H1 (cell line): ENCODE results near the gene SNTG2. TPM values are rescaled to one million over a fixed set of nuclear protein-coding genes. Genes with fewer than 3 reads are reported as not detected.

ENCODE experiments used
- CTCF ChIA-PET: fragments of 300-600 bp; sonication (Branson Sonifier 250); formaldehyde crosslinking; loops from one replicate; lab custom pipeline; 2021; ENCODE audit not compliant: partially characterized antibody; lab: Charles Lee
- POLR2A ChIA-PET: fragments of 300-600 bp; sonication (Branson Sonifier 250); formaldehyde crosslinking; loops from one replicate; lab custom pipeline; 2021; ENCODE audit warnings: inconsistent platforms; ENCODE audit not compliant: partially characterized antibody; lab: Charles Lee
- DNase-seq, 2 experiments: peaks; one replicate each; pipeline versions ENCODE4 v3.0.0 to v3.0.0-alpha.2; 2010 to 2022; ENCODE audit warnings: low spot score in 2 of 2, low read depth in 1 of 2, mixed read lengths in 1 of 2
- FAIRE-seq: peaks from 2 replicates; lab custom pipeline; 2011; peaks lifted over from hg19 to GRCh38; lab: Jason Lieb, UNC
- H2AFZ ChIP-seq: 2 replicates; pipeline ENCODE4 v1.8.1; 2012; ENCODE audit warnings: low read length, inconsistent platforms
- H2AK5ac ChIP-seq: 2 replicates; pipeline ENCODE4 v1.6.1; 2013; ENCODE audit warnings: low read depth, low read length
- H2BK120ac ChIP-seq: replicated peaks from 2 replicates; pipeline ENCODE3; 2013; ENCODE audit warnings: low read depth, low read length, inconsistent platforms
- H2BK12ac ChIP-seq: 2 replicates; pipeline ENCODE4 v1.6.1; 2013; ENCODE audit warnings: low read depth, low read length
- H2BK15ac ChIP-seq: 2 replicates; pipeline ENCODE4 v1.6.1; 2013; ENCODE audit warnings: low read length
- H2BK20ac ChIP-seq: 2 replicates; pipeline ENCODE4 v1.6.1; 2013; ENCODE audit warnings: low read length
- H2BK5ac ChIP-seq: 2 replicates; pipeline ENCODE4 v1.6.1; 2013; ENCODE audit warnings: low read depth, low read length
- H3K14ac ChIP-seq: 2 replicates; pipeline ENCODE4 v1.6.1; 2013; ENCODE audit warnings: inconsistent platforms; ENCODE audit not compliant: insufficient read length
- H3K18ac ChIP-seq: 2 replicates; pipeline ENCODE4 v1.6.1; 2013; ENCODE audit warnings: low read length; ENCODE audit errors: extremely low read depth
- H3K23ac ChIP-seq: 2 replicates; pipeline ENCODE4 v1.6.1; 2013; ENCODE audit warnings: inconsistent platforms; ENCODE audit not compliant: insufficient read length
- H3K23me2 ChIP-seq: 2 replicates; pipeline ENCODE4 v1.6.1; 2013; ENCODE audit warnings: low read depth, low read length
- H3K27ac ChIP-seq: 2 replicates; pipeline ENCODE4 v1.6.1; 2011; ENCODE audit warnings: low read depth, low read length, inconsistent platforms
- H3K27me3 ChIP-seq, 4 experiments: replicated peaks in 1 of 4; 1 replicate in 1 of 4; 2 replicates in 3 of 4; pipeline versions ENCODE4 v1.6.1 to v1.8.1; 2011 to 2013; ENCODE audit warnings: low read length in 3 of 4, mild to moderate bottlenecking in 3 of 4, inconsistent platforms in 2 of 4, mixed read lengths in 2 of 4, moderate library complexity in 1 of 4; ENCODE audit not compliant: control insufficient read depth in 3 of 4, insufficient read depth in 3 of 4; ENCODE audit errors: extremely low read depth in 1 of 4
- H3K36me3 ChIP-seq, 4 experiments: 2 replicates each; pipeline versions ENCODE4 v1.6.1 to v1.8.1; 2011 to 2013; ENCODE audit warnings: mild to moderate bottlenecking in 4 of 4, low read length in 3 of 4, moderate library complexity in 2 of 4, control low read depth in 1 of 4, inconsistent platforms in 1 of 4; ENCODE audit not compliant: insufficient read depth in 4 of 4, control insufficient read depth in 2 of 4
- H3K4ac ChIP-seq: replicated peaks from 2 replicates; pipeline ENCODE3; 2013; ENCODE audit warnings: low read length, low read depth, mixed read lengths, inconsistent platforms; ENCODE audit not compliant: insufficient read length
- H3K4me1 ChIP-seq, 4 experiments: replicated peaks in 1 of 4; 1 replicate in 1 of 4; 2 replicates in 3 of 4; pipeline versions ENCODE4 v1.6.1 to v1.8.1; 2011 to 2013; ENCODE audit warnings: low read length in 3 of 4, inconsistent platforms in 2 of 4, mixed read lengths in 1 of 4; ENCODE audit not compliant: insufficient read depth in 4 of 4, control insufficient read depth in 3 of 4
- H3K4me2 ChIP-seq, 2 experiments: 2 replicates each; pipeline versions ENCODE4 v1.6.1 to v1.8.1; 2011 to 2013; ENCODE audit warnings: low read depth in 2 of 2, low read length in 2 of 2, control low read depth in 1 of 2, inconsistent platforms in 1 of 2, mild to moderate bottlenecking in 1 of 2; ENCODE audit not compliant: insufficient read depth in 1 of 2
- H3K4me3 ChIP-seq, 4 experiments: fragments of 200-600, 300-600 bp in 1 of 4; sonication (generic), shearing (Covaris generic), sonication (Bioruptor Twin) in 1 of 4; 2 replicates each; pipeline versions ENCODE4 v1.5.1 to v1.8.1; 2011 to 2016; ENCODE audit warnings: low read length in 4 of 4, low read depth in 3 of 4, control low read depth in 2 of 4, inconsistent platforms in 2 of 4, mild to moderate bottlenecking in 2 of 4, mixed read lengths in 1 of 4, moderate library complexity in 1 of 4; ENCODE audit not compliant: insufficient read depth in 2 of 4; ENCODE audit errors: extremely low read depth in 1 of 4
- H3K56ac ChIP-seq: replicated peaks from 2 replicates; pipeline ENCODE3; 2013; ENCODE audit warnings: low read depth, mild to moderate bottlenecking, mixed read lengths, low read length, inconsistent platforms; ENCODE audit not compliant: insufficient read length
- H3K79me1 ChIP-seq: 2 replicates; pipeline ENCODE4 v1.6.1; 2013; ENCODE audit warnings: low read depth, low read length, control low read depth
- H3K79me2 ChIP-seq, 2 experiments: 2 replicates each; pipeline versions ENCODE4 v1.6.1 to v1.8.1; 2012 to 2013; ENCODE audit warnings: low read length in 2 of 2, mild to moderate bottlenecking in 2 of 2, inconsistent platforms in 1 of 2; ENCODE audit not compliant: insufficient read depth in 2 of 2, control insufficient read depth in 1 of 2
- H3K9ac ChIP-seq, 4 experiments: replicated peaks in 1 of 4; 1 replicate in 1 of 4; 2 replicates in 3 of 4; pipeline versions ENCODE4 v1.6.1 to v1.8.1; 2011 to 2013; ENCODE audit warnings: low read depth in 3 of 4, low read length in 3 of 4, control low read depth in 2 of 4, mild to moderate bottlenecking in 2 of 4, moderate library complexity in 2 of 4, inconsistent platforms in 1 of 4; ENCODE audit errors: extremely low read depth in 1 of 4
- H3K9me3 ChIP-seq, 2 experiments: 2 replicates each; pipeline versions ENCODE4 v1.6.1 to v1.8.1; 2012 to 2013; ENCODE audit warnings: mild to moderate bottlenecking in 2 of 2, moderate library complexity in 2 of 2, control low read depth in 1 of 2, inconsistent platforms in 1 of 2, low read depth in 1 of 2, low read length in 1 of 2, mixed read lengths in 1 of 2; ENCODE audit not compliant: insufficient read depth in 2 of 2
- H4K20me1 ChIP-seq, 2 experiments: replicated peaks in 1 of 2; 2 replicates each; pipeline versions ENCODE3 to v1.8.1; 2011 to 2013; ENCODE audit warnings: inconsistent platforms in 2 of 2, low read length in 2 of 2, mild to moderate bottlenecking in 1 of 2; ENCODE audit not compliant: insufficient read depth in 2 of 2, control insufficient read depth in 1 of 2
- H4K5ac ChIP-seq: 2 replicates; pipeline ENCODE4 v1.6.1; 2013; ENCODE audit warnings: low read length, low read depth, mixed read lengths, inconsistent platforms; ENCODE audit not compliant: insufficient read length
- H4K8ac ChIP-seq: 2 replicates; pipeline ENCODE4 v1.8.0; 2013; ENCODE audit warnings: mild to moderate bottlenecking, moderate library complexity, low read length, inconsistent platforms; ENCODE audit not compliant: insufficient read depth; ENCODE audit errors: extremely low read depth
- H4K91ac ChIP-seq: replicated peaks from 2 replicates; pipeline ENCODE3; 2013; ENCODE audit warnings: low read length, mixed read lengths, inconsistent platforms; ENCODE audit not compliant: insufficient read length
- BRCA1 ChIP-seq: IDR thresholded peaks from 2 replicates; pipeline ENCODE4 v1.6.1; 2012; ENCODE audit warnings: low read depth, low read length, improper control_type of control experiment
- EP300 ChIP-seq, 2 experiments: IDR thresholded peaks; 1 replicate in 1 of 2; 2 replicates in 1 of 2; pipeline ENCODE4 v1.6.1; 2011 to 2012; ENCODE audit warnings: low read depth in 2 of 2, low read length in 2 of 2, mild to moderate bottlenecking in 2 of 2, borderline replicate concordance in 1 of 2, inconsistent platforms in 1 of 2, moderate library complexity in 1 of 2
- FOSL1 ChIP-seq: IDR thresholded peaks from 2 replicates; pipeline ENCODE4 v1.6.1; 2011; ENCODE audit warnings: mild to moderate bottlenecking, low read depth, low read length, moderate library complexity; ENCODE audit not compliant: insufficient read depth
- JUN ChIP-seq: IDR thresholded peaks from 2 replicates; pipeline ENCODE4 v1.6.1; 2011; ENCODE audit warnings: low read depth, mild to moderate bottlenecking, improper control_type of control experiment, low read length
- PHF8 ChIP-seq: fragments of 200-600 bp; sonication (generic); conservative IDR thresholded peaks from 2 replicates; pipeline ENCODE4 v1.7.1; 2012; ENCODE audit warnings: low read depth, mild to moderate bottlenecking, inconsistent platforms, low read length, moderate library complexity
- SAP30 ChIP-seq: fragments of 300-600 bp; sonication (generic); IDR thresholded peaks from 2 replicates; pipeline ENCODE4 v1.7.1; 2012; ENCODE audit warnings: low read length, moderate library complexity, mild to moderate bottlenecking, inconsistent platforms; ENCODE audit not compliant: insufficient read depth, insufficient replicate concordance
- SP1 ChIP-seq: IDR thresholded peaks from 2 replicates; pipeline ENCODE4 v1.6.1; 2011; ENCODE audit warnings: low read depth, low read length
- USF2 ChIP-seq: IDR thresholded peaks from 2 replicates; pipeline ENCODE4 v1.6.1; 2011; ENCODE audit warnings: low read length, improper control_type of control experiment
- WGBS, 2 experiments: shearing (Covaris generic) in 1 of 2; methylation state at CpG; one replicate each; pipeline versions ENCODE4 v1.1.6 to v1.1.7; 2013 to 2015; ENCODE audit warnings: low lambda C conversion rate in 2 of 2, mixed read lengths in 2 of 2, inconsistent platforms in 1 of 2, low coverage in 1 of 2, missing lambda C conversion rate in 1 of 2; ENCODE audit not compliant: insufficient replicate concordance in 2 of 2, insufficient coverage in 1 of 2, insufficient read length in 1 of 2; ENCODE audit errors: extremely low coverage in 1 of 2, missing lambda C conversion rate in 1 of 2; 5-methylcytosine and 5-hydroxymethylcytosine counted together
- polyA plus RNA-seq, 7 experiments: library from polyadenylated mRNA; depleted of rRNA in 3 of 7; stranded (reverse) in 5 of 7; unstranded in 2 of 7; fragments of >200 nt in 5 of 7; fragments of 200-250 nt in 2 of 7; gene quantifications; 1 replicate in 5 of 7; 2 replicates in 1 of 7; 4 replicates in 1 of 7; pipeline versions ENCODE4 v1.2.1 to v1.2.3, GENCODE V29; 2011 to 2013; ENCODE audit warnings: missing spikeins in 2 of 7, mixed read lengths in 2 of 7
- total RNA-seq: library from RNA; stranded (reverse); fragmentation: NEBNext Ultra II Directional; extraction: Animal tissue kit (Norgen Biotek cat#: 25700); gene quantifications from 2 replicates; pipeline ENCODE4 v1.2.1, GENCODE V29; 2021

The SNTG2 gene
- total and polyA plus RNA-seq, 2 of the 8 experiments (the other 6 are each of a cell fraction or from before 2014, with no cell fraction given): 6.6 to 18.1 TPM

GRCh38 chr2:1400943-1401735 is 450.5 kb downstream of the SNTG2 start:
- H2AK5ac ChIP-seq: no peak overlapping the region
- H3K79me1 ChIP-seq: no peaks in the 10 kb centered on the region
- no peaks in the 10 kb centered on the region for H3K4me1 ChIP-seq
- H4K20me1 ChIP-seq: no peaks in the 10 kb centered on the region
- H3K23me2 ChIP-seq: peaks cover 6% of the 10 kb centered on the region; the same call in 1 of the 2 replicates
- H3K23ac ChIP-seq: no peak overlapping the region
- H2AFZ ChIP-seq: no peak overlapping the region
- H3K14ac ChIP-seq: no peak overlapping the region
- no peak overlapping the region for H4K91ac ChIP-seq
- no peak overlapping the region for H4K5ac ChIP-seq
- H3K36me3 ChIP-seq: no peaks in the 10 kb centered on the region; a peak in 1 of 8 replicates
- H3K18ac ChIP-seq: no peak overlapping the region
- no peak overlapping the region for H3K4me2 ChIP-seq
- no peak overlapping the region for H2BK120ac ChIP-seq
- 91% methylated on average over 8 of the region's 8 CpGs; no CpG with 5 or more reads in 1 of the 2 experiments for WGBS, 2 experiments
- no peak overlapping the region for H3K4ac ChIP-seq
- FAIRE-seq (no peak), DNase-seq (no peak)
- no peak overlapping the region for H3K9ac ChIP-seq
- H3K4me3 ChIP-seq: no peak overlapping the region
- H2BK5ac ChIP-seq: no peak overlapping the region
- no peaks in the 10 kb centered on the region; a peak in 1 of 4 replicates for H3K9me3 ChIP-seq
- H3K79me2 ChIP-seq: no peaks in the 10 kb centered on the region
- no peak overlapping the region for H2BK12ac ChIP-seq
- no peaks in the 10 kb centered on the region for H3K27me3 ChIP-seq
- H3K27ac ChIP-seq: no peak overlapping the region
- POLR2A ChIA-PET: interaction anchor here (1.9 kb wide), 1 partner anchor 10 kb away, joined by 4 read pairs; no protein-coding TSS in a partner anchor
- H2BK20ac ChIP-seq: no peak overlapping the region
- H3K56ac ChIP-seq: no peak overlapping the region
- no peak overlapping the region for H2BK15ac ChIP-seq
- CTCF ChIA-PET: no interaction called here
- H4K8ac ChIP-seq: no peak overlapping the region
- no peak for TF ChIP-seq BRCA1
- no peak for TF ChIP-seq FOSL1
- no peak for TF ChIP-seq PHF8
- no peak for TF ChIP-seq EP300 (IDR thresholded peaks at IDR 0.05; ENCODE audit: borderline replicate concordance in 1 of 2, low read depth in 2 of 2, low read length in 2 of 2)
- no peak for TF ChIP-seq SP1
- TF ChIP-seq USF2: no peak
- no peak for TF ChIP-seq JUN
- no peak for TF ChIP-seq SAP30
